SK-N-SH (cell line): Measurements from ENCODE around the gene TSSC4. TPM values are rescaled to one million over a fixed set of nuclear protein-coding genes. Genes with fewer than 3 reads are reported as not detected.

Experiments
- CTCF ChIA-PET: fragments of 300-600, 350-600 bp; formaldehyde crosslinking; extraction: SDS; loops from one replicate; lab custom pipeline; 2021; lab: Yijun Ruan, JAX
- POLR2A ChIA-PET: fragments of 350-600 bp; sonication (Branson Sonifier 250); formaldehyde crosslinking; extraction: SDS; loops from one replicate; lab custom pipeline; 2020; ENCODE audit warnings: antibody characterized with exemption, inconsistent platforms; lab: Yijun Ruan, JAX
- DNase-seq: peaks from one replicate; pipeline ENCODE4 v3.0.0; 2012
- H2AFZ ChIP-seq: fragments of 200-600 bp; sonication (generic); 2 replicates; pipeline ENCODE4 v1.8.1; 2016; ENCODE audit warnings: antibody characterized with exemption, mild to moderate bottlenecking, low read depth
- H3F3A ChIP-seq: fragments of 200-600 bp; sonication (generic); replicated peaks from 2 replicates; pipeline ENCODE3; 2016; ENCODE audit warnings: antibody characterized with exemption, mild to moderate bottlenecking; ENCODE audit not compliant: insufficient read depth
- H3K27ac ChIP-seq, 2 experiments: fragments of 200-500 bp in 1 of 2; fragments of 200-600 bp in 1 of 2; sonication (Bioruptor generic) in 1 of 2; sonication (generic), shearing (Covaris generic) in 1 of 2; 2 replicates each; pipeline versions ENCODE4 v1.5.1 to v1.6.1; 2014 to 2016; ENCODE audit warnings: low read depth in 2 of 2, inconsistent platforms in 1 of 2, low read length in 1 of 2, mild to moderate bottlenecking in 1 of 2, mixed read lengths in 1 of 2
- H3K27me3 ChIP-seq: fragments of 200-600 bp; sonication (generic), shearing (Covaris generic); 2 replicates; pipeline ENCODE4 v1.6.1; 2016; ENCODE audit warnings: mixed run types; ENCODE audit not compliant: insufficient read depth
- H3K36me3 ChIP-seq, 2 experiments: fragments of 200-500 bp in 1 of 2; fragments of 200-600 bp in 1 of 2; sonication (Bioruptor generic) in 1 of 2; sonication (generic) in 1 of 2; replicated peaks in 1 of 2; 2 replicates each; pipeline versions ENCODE3 to v1.5.1; 2014 to 2016; ENCODE audit warnings: low read length in 1 of 2, mild to moderate bottlenecking in 1 of 2; ENCODE audit not compliant: insufficient read depth in 2 of 2, control insufficient read depth in 1 of 2
- H3K4me1 ChIP-seq, 2 experiments: fragments of 200-500 bp in 1 of 2; fragments of 200-600 bp in 1 of 2; sonication (Bioruptor generic) in 1 of 2; sonication (generic), shearing (Covaris generic) in 1 of 2; 2 replicates each; pipeline versions ENCODE4 v1.5.1 to v1.6.1; 2014 to 2016; ENCODE audit warnings: low read depth in 1 of 2, low read length in 1 of 2, mixed run types in 1 of 2; ENCODE audit not compliant: insufficient read depth in 2 of 2, control insufficient read depth in 1 of 2
- H3K4me2 ChIP-seq: fragments of 200-600 bp; sonication (generic), shearing (Covaris generic); 2 replicates; pipeline ENCODE4 v1.6.1; 2017; ENCODE audit warnings: mixed run types
- H3K4me3 ChIP-seq, 2 experiments: fragments of 200-500 bp in 1 of 2; fragments of 200-600 bp in 1 of 2; sonication (Bioruptor generic) in 1 of 2; sonication (generic), shearing (Covaris generic) in 1 of 2; 2 replicates each; pipeline versions ENCODE4 v1.5.1 to v1.8.1; 2014 to 2016; ENCODE audit warnings: low read depth in 2 of 2, inconsistent platforms in 1 of 2, low read length in 1 of 2, mild to moderate bottlenecking in 1 of 2, mixed read lengths in 1 of 2, moderate library complexity in 1 of 2
- H3K79me2 ChIP-seq: fragments of 200-600 bp; sonication (generic); 2 replicates; pipeline ENCODE4 v1.8.1; 2017; ENCODE audit warnings: mild to moderate bottlenecking; ENCODE audit not compliant: insufficient read depth
- H3K9ac ChIP-seq: fragments of 200-600 bp; sonication (generic); 2 replicates; pipeline ENCODE4 v1.6.1; 2017; ENCODE audit warnings: mixed run types
- H3K9me2 ChIP-seq: fragments of 200-600 bp; sonication (generic); 2 replicates; pipeline ENCODE4 v1.6.1; 2017; ENCODE audit warnings: mixed run types
- H3K9me3 ChIP-seq: fragments of 200-600 bp; sonication (generic); 2 replicates; pipeline ENCODE4 v1.6.1; 2017; ENCODE audit warnings: mixed run types, mild to moderate bottlenecking, moderate library complexity
- H4K20me1 ChIP-seq: fragments of 200-600 bp; sonication (generic); 2 replicates; pipeline ENCODE4 v1.6.1; 2017; ENCODE audit warnings: mild to moderate bottlenecking, mixed run types; ENCODE audit not compliant: insufficient read depth
- EP300 ChIP-seq, 2 experiments: IDR thresholded peaks; 2 replicates each; pipeline versions ENCODE4 v1.4.0 to v1.6.1; 2012; ENCODE audit warnings: borderline replicate concordance in 1 of 2, low read depth in 1 of 2, low read length in 1 of 2
- FOXM1 ChIP-seq: IDR thresholded peaks from 2 replicates; pipeline ENCODE4 v1.4.0; 2012; ENCODE audit warnings: low read depth, mild to moderate bottlenecking
- RAD21 ChIP-seq: IDR thresholded peaks from 2 replicates; pipeline ENCODE4 v1.6.1; 2012; ENCODE audit warnings: mild to moderate bottlenecking, low read length
- RCOR1 ChIP-seq: fragments of 150-350 bp; IDR thresholded peaks from 2 replicates; pipeline ENCODE4 v1.6.1; 2017; ENCODE audit warnings: antibody characterized with exemption, low read length
- RFX5 ChIP-seq: IDR thresholded peaks from 2 replicates; pipeline ENCODE4 v1.6.1; 2012; ENCODE audit warnings: mild to moderate bottlenecking, improper control_type of control experiment, low read length
- TCF12 ChIP-seq: IDR thresholded peaks from 2 replicates; pipeline ENCODE4 v1.4.0; 2012
- TEAD4 ChIP-seq: IDR thresholded peaks from 2 replicates; pipeline ENCODE4 v1.4.0; 2012; ENCODE audit warnings: mild to moderate bottlenecking, borderline replicate concordance; ENCODE audit not compliant: insufficient read depth
- YY1 ChIP-seq: IDR thresholded peaks from 2 replicates; pipeline ENCODE4 v1.4.0; 2012; ENCODE audit warnings: low read depth, mild to moderate bottlenecking
- WGBS: methylation state at CpG from one replicate; pipeline ENCODE4 v1.1.6; 2017; ENCODE audit warnings: low lambda C conversion rate; 5-methylcytosine and 5-hydroxymethylcytosine counted together
- polyA plus RNA-seq, 3 experiments: library from polyadenylated mRNA; depleted of rRNA; stranded (reverse); fragments of >200 nt; gene quantifications; 2 replicates each; pipeline ENCODE4 v1.2.3, GENCODE V29; 2012
- TF ChIP-seq, protein P1 (sequence below): IDR thresholded peaks from 2 replicates; pipeline ENCODE4 v1.4.0; 2012; ENCODE audit warnings: low read depth
- TF ChIP-seq, protein P2 (sequence below): fragments of 150-350 bp; IDR thresholded peaks from 2 replicates; pipeline ENCODE4 v1.6.1; 2016; ENCODE audit warnings: mild to moderate bottlenecking, low read depth, low read length
- TF ChIP-seq, protein P3 (sequence below): IDR thresholded peaks from 2 replicates; pipeline ENCODE4; 2012
- TF ChIP-seq, protein P4 (sequence below): fragments of 150-350 bp; IDR thresholded peaks from 2 replicates; pipeline ENCODE4 v1.6.1; 2017; ENCODE audit warnings: antibody characterized with exemption, low read length, low read depth, borderline replicate concordance

Gene TSSC4
- polyA plus RNA-seq, 1 of the 3 experiments (the other 2 are of a cell fraction): 45.1 TPM

DNA sequence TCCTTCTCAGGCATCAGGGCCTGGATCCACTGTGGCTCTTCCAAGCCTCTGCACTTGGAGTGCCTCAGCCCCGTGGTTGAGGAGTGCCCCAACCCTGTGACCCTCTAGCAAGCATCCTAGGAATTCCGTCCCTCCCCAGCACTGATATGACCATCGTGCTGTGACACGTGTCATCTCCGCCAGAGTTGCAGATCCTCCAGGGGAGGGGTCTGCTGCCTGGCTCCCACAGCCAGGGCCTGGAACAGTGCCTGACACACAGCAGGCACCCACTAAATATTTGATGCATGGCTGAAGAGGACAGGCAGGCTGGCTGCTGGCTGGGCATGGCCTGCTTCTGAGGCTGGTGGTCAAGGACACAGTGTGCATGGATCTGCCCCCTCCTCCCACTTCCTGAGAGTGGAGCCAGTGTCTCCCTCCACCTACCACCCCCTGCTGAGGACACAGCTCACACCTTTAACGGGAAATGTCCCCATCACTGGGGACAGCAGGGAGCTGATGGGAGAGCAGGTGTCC lies 25.2 kb upstream of the TSSC4 start:
- peaks cover 0 to 16% of the 10 kb centered on the region in 2 experiments; a peak in 1 of 4 replicates for H3K4me1 ChIP-seq
- 90% methylated on average over 6 of the region's 6 CpGs for WGBS
- H3K27ac ChIP-seq: no peak overlapping the region
- H3F3A ChIP-seq: no peaks in the 10 kb centered on the region
- no peaks in the 10 kb centered on the region for H3K9me2 ChIP-seq
- no peak overlapping the region for H3K4me2 ChIP-seq
- H4K20me1 ChIP-seq: peaks cover 24% of the 10 kb centered on the region
- CTCF ChIA-PET: interaction anchor here (1.9 to 3.9 kb wide), 2 partner anchors 12 to 45 kb away, joined by 8 to 20 read pairs; no protein-coding TSS in a partner anchor
- H3K9ac ChIP-seq: no peak overlapping the region
- POLR2A ChIA-PET: no interaction called here
- H3K9me3 ChIP-seq: no peaks in the 10 kb centered on the region
- no peak overlapping the region for H3K4me3 ChIP-seq
- H3K27me3 ChIP-seq: no peaks in the 10 kb centered on the region
- TF ChIP-seq TEAD4 (no peak), TCF12 (no peak), RAD21 (no peak), RFX5 (no peak), FOXM1 (no peak)
- TF ChIP-seq, protein P1, sequence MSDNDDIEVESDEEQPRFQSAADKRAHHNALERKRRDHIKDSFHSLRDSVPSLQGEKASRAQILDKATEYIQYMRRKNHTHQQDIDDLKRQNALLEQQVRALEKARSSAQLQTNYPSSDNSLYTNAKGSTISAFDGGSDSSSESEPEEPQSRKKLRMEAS: no peak
- TF ChIP-seq, protein P2, sequence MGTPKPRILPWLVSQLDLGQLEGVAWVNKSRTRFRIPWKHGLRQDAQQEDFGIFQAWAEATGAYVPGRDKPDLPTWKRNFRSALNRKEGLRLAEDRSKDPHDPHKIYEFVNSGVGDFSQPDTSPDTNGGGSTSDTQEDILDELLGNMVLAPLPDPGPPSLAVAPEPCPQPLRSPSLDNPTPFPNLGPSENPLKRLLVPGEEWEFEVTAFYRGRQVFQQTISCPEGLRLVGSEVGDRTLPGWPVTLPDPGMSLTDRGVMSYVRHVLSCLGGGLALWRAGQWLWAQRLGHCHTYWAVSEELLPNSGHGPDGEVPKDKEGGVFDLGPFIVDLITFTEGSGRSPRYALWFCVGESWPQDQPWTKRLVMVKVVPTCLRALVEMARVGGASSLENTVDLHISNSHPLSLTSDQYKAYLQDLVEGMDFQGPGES: no peak
- no peak for DNase-seq
- H3K79me2 ChIP-seq: peaks cover 29% of the 10 kb centered on the region
- H3K36me3 ChIP-seq: no peaks in the 10 kb centered on the region
- no peak overlapping the region for H2AFZ ChIP-seq

DNA sequence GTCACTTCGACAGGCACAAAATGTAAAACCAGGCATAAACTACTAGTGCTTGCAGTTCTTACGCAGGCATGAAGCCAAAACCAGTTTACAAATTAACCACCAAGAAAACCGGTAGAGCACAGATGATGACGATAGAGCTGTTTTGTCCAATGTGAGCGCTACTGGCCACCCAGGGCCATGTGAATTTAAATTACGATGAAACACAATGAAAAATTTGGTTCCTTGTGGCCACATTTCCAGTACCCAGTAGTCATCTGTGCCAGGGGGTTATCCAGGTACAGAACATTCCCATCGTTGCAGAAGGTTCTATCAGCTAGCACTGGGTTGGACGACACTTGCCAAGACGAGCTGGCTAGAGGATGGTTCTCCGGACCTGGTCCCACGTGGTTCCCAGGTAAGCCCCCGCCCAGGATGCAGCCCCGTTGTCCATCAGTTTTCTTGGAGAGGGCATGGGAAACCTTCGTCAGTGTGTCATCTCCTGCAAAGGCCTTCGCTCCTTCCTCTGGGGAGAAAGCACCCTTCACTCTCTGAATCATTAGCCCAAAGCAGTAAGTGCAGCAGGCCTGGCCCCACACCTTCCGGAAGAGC lies 24.5 kb upstream of the TSSC4 start:
- Histone ChIP-seq H4K20me1 (peaks cover 30% of the 10 kb centered on the region), H2AFZ (no peak overlapping the region), H3K9me3 (no peaks in the 10 kb centered on the region), H3F3A (no peaks in the 10 kb centered on the region), H3K36me3 (no peaks in the 10 kb centered on the region), H3K79me2 (peaks cover 35% of the 10 kb centered on the region), H3K4me2 (no peak overlapping the region), H3K27ac (no peak overlapping the region), H3K9me2 (no peaks in the 10 kb centered on the region), H3K4me1 (peaks cover 0 to 16% of the 10 kb centered on the region in 2 experiments; a peak in 1 of 4 replicates)
- no peak for DNase-seq
- CTCF ChIA-PET: interaction anchor here (1.4 to 3.9 kb wide), 3 partner anchors 12 to 70 kb away, joined by 3 to 20 read pairs (median 8); no protein-coding TSS in a partner anchor
- POLR2A ChIA-PET: interaction anchor here (2.6 kb wide), 1 partner anchor 25 kb away, joined by 22 read pairs; the partner anchor contains the start of gene TSSC4
- 87% methylated on average over 16 of the region's 16 CpGs for WGBS
- TF ChIP-seq YY1 (no peak), EP300 (IDR thresholded peaks at IDR 0.05; ENCODE audit: borderline replicate concordance in 1 of 2, low read depth in 1 of 2, low read length in 1 of 2) (no peak), RCOR1 (no peak)
- TF ChIP-seq, protein P3, sequence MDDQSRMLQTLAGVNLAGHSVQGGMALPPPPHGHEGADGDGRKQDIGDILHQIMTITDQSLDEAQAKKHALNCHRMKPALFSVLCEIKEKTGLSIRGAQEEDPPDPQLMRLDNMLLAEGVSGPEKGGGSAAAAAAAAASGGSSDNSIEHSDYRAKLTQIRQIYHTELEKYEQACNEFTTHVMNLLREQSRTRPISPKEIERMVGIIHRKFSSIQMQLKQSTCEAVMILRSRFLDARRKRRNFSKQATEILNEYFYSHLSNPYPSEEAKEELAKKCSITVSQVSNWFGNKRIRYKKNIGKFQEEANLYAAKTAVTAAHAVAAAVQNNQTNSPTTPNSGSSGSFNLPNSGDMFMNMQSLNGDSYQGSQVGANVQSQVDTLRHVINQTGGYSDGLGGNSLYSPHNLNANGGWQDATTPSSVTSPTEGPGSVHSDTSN: no peak
- TF ChIP-seq, protein P4, sequence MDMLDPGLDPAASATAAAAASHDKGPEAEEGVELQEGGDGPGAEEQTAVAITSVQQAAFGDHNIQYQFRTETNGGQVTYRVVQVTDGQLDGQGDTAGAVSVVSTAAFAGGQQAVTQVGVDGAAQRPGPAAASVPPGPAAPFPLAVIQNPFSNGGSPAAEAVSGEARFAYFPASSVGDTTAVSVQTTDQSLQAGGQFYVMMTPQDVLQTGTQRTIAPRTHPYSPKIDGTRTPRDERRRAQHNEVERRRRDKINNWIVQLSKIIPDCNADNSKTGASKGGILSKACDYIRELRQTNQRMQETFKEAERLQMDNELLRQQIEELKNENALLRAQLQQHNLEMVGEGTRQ: no peak
- TF ChIP-seq, all 33 proteins: peak for 0
- Histone ChIP-seq H3K9ac (no peak overlapping the region), H3K4me3 (no peak overlapping the region), H3K27me3 (no peaks in the 10 kb centered on the region)
